COLO668 (cell line): ENCODE measurements around the gene NGB.
"Not testable (repeated sequence)": the region's sequence is repeated elsewhere in the genome, so short reads cannot be mapped to it uniquely, and the experiment has no call there.

Source experiments
- DNase-seq: peaks from one replicate; lab custom pipeline; 2025; ENCODE audit not compliant: unreplicated experiment; lab: John Stamatoyannopoulos, UW

NGB gene

DNA sequence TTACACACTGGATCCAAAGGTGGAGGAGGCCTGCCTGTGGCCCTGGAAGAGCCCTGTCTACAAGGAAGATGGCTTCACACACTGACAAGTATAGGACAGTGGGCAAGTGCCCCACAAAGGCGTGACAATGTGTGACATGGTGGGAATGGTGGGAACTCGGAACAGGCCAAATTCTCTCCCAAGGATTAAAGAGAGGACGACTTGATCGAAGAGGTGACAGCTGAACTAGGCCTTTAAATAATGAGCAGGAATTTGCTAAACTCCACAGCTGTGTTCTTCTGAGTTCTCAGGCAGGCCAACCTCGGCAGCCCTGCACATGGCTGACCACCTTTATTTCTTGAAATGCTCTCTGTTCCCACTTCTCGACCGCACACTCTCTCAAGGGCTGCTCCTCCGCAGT is 25.9 kb upstream of the NGB start:
- no peak for DNase-seq

DNA sequence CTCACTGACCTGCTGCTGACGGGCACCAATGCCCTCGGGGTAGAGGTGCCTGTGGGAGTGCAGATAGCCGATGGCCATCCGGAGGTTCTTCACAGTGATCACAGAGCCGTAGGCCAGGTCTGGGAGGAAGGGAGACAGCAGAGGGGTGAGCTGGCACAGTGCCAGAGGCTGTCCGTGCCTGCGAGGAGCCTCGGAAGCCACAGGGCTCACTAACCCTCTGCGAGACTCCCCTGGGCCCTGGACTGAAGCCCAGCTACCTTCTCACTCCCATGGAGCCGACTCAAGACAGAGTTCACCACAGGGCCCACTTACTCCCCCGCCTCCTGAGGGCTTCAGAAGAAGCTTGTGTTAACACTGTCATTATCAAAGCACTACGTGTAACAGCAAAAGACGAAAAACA is 25.1 kb upstream of the NGB start:
- DNase-seq, result no peak

DNA sequence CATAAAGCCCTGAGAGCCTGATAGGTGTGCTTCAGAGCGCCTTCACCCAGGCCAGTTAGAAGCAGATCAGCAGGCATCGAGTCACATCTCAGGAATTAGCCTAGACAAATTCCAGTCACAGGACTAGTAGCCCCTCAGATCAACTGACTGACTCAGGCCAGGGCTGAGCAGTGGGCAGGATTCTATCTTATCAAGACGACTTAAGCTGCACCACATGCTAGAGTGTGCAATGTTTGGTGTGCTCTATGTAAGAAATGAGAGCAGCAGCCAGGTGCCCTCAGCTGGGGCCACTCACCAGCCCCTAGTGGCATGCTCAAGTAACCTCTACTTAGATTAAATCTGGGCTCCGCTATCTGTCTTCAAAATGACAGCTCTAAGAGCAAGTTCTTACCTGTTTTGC is 19.7 kb upstream of the NGB start:
- DNase-seq, result no peak

DNA sequence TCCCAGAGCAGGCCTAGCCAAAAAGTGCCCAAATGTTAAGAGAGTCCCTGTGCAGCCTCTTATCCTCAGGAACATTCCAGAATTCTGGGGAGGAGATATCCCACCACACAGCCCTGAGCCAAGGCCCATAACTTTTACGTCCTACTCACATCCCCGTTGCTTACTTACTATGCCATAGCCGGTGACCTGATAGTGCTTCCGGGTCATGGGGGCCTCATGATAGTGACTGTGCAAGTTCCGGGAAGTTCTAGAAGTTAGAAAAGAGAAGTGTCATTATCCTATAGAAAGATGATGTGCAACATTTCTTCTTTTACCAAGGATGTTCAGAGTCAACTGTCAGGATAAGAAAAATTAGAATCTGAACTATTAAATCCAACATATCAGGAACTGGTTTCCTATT is 15.6 kb upstream of the NGB start:
- no peak for DNase-seq

DNA sequence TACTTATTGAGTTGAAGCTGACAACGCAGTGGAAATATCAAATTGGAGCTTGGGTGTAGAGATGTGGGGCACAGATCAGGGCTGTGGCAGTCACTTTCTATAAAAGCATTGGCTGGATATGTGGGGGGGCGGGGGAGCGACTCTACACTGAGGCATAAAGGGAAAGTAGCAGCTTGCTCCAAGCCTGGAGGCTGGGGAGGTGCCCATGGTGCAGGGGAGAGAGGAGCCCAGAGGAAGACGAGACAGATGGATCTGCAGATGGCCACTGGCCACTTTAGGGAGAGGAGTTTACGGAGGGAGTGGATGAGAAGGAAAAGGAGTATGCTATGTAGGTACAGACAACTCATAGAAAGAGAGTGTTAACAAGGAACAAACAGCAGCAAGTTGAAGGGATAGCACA is 13.5 kb upstream of the NGB start:
- no peak for DNase-seq

DNA sequence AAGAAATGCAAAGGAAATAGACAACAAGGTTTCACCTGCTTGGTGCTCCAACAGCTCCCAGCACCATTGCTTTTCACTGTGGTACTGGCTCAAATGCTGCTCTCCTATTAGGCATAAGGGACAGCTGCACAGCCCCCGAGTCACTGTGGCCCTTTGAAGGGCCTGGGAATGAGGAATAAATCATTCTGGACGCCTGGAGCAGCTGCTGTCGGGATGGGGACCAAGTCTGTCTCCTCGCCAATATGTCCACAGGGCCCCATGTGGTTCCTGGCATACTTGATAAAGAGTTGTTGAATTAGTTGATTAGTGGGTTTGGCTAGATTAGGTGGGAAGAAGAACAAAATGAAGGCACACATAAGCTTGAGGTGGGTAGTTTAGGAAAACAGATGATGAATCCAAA is 13.1 kb upstream of the NGB start:
- no peak for DNase-seq

DNA sequence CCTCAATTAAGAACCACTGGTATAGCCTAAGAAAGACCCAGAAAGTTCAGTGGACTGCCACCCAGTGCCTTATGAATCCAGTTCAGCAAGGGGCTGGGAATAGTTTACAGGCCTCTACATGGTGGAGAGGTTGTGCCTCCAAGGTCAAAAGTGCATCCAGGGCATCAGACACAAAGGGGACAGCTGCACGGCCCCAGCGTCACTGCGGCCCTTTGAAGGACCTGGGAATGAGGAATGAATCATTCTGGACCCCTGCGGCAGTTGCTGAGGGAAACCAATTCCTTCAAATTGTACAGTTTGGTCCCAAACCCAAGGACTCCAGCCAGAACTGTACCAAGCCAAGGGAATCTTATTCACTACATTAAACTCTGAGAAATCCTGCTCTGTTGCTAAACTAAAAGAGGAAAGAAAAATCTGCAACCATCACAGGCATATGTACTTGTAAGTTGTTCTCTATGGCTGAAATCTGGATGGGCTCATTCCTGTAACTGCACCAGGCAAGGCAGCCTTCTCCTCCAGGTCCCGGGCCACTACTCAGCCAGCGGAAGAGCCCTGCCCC is 10.9 kb upstream of the NGB start:
- DNase-seq, result no peak

DNA sequence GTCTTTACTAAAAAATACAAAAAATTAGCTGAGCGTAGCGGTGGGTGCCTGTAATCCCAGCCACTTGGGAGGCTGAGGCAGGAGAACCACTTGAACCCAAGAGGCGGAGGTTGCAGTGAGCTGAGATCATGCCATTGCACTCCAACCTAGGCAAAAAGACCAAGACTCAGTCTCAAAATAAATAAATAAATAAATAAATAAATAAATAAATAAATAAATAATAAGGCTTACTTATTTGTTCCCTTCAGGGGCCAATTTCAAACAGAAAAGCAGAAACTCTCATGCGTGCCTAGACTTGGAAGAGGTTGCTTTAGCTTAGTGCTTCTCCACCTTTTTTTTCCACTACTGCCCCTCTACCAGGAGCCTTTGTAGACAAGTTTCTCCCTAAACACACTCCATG is 9.9 kb upstream of the NGB start:
- DNase-seq, result not testable (repeated sequence)

DNA sequence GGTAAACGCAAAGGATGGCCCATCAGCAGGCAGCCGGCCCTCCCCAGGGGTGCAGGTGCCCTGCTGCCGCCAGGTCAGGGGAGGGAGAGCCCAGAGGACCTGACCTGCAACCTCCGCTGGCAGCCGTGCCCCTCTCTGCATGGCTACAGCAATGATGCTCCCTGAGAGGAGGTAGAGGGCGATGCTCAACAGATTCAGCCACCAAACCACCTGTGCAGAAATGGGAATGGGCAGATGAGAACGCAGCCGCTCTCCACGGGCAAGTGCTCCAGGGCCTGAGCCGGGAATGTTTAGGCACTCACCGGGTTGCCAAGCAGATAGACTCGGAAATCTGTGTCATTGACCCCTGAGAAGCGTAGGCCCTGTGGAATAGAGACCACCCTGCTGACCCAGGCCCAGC is 8.7 kb upstream of the NGB start:
- DNase-seq, result no peak

DNA sequence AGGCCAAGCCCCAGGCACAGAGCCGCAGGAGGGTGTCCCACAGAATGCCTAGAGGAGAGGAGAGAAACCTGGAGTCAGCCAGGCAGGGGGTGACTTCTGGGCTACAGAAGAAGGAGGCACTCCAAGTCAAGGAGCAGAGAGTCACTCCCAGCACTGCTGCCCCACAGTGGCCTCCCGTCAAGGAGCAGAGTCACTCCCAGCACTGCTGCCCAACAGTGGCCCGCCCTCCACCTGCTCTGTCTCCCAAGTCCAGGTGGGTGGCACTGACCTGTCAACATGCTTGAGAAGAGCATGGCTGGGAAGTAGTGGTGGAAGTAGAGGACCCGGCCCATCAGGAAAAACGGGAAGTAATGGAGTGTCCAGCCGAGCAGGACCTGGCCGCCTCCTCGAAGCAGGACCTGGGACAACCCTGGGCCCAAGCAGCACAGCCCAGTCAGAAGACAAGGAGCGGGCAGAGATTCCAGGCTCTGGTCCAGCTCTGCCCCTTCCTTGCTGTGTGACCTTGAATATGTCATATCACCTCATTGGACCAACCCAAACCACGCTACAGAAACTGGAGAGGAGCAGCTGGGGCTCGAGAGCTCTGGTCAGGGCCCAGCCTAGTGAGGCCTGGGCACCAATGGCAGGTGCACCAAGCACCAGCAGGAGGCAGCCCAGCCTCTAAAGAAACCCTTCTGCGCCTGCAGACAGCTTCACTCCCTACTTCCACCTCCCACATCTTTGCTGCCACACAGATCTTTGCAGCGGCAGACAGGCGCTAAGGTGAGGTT is 7.6 kb upstream of the NGB start:
- DNase-seq, result no peak

DNA sequence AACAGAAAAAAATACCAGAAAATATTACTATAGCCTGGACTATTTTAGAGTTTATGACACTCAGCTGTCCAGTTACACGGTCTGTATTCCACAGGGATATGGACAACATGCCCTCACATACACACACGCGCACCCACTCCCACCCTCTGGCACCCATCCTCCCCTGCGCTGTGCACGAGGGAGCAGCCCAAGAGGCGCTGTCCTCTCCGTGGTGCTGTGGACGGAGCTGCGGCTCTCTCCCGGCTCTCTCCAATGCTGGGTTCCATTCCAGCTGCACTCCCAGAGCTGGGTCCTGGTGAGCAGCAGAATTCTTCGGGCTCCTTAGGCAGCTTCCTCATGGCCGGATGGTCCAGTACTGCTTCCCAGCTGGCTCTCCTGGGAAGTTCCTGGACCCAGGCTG is 6.0 kb upstream of the NGB start:
- no peak for DNase-seq

DNA sequence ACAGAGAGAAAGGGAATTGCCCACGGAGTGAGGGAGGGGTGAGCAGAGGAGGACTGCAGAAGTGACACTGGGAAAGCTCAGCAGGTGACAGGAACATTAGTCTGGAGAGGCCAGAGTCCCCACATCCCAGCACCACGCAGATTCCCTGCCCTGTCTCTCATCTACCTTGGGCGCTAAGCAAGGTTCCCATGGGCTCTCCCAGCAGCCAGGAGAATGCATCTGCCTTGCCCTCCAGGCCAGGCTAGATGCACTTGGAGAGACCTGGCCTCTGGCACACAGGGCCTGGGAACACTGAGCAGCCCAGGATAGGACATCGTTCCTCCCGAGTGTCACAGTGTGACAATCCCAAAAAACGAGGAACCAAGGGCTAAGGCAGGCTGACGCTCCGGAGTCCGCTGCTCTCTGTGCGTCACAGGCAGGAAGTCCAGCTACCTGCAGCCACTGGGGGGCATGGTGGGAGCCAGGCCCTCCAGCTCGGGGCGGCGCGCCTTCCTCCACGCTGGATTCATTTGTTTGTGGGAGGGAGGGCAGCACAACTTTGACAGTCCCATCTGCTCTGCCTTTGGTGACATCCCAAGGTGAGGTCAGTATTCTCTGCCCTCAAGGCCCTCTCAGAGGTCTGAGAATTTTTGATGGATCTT is 5.4 kb upstream of the NGB start:
- DNase-seq, result no peak

DNA sequence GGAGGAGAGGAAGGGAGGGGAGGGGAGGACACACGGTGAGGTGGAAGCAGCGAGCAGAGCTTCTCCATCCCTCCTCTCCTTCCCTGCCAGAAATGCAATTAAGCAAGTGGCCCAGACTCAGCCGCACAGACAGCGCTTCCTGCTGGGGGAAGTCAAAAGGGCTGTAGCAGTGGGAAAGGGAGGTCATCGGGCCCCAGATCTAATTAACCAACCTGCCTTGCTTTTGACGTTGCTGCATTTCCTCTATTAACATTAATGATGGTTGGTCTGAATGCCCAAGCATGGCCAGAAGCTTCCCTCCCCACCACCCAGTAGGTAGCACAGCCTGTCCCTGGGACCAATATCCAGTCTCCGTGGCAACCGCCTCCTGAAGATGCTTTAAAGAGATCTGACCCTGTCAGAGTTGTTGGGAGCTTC is 4.6 kb upstream of the NGB start:
- DNase-seq, result no peak

DNA sequence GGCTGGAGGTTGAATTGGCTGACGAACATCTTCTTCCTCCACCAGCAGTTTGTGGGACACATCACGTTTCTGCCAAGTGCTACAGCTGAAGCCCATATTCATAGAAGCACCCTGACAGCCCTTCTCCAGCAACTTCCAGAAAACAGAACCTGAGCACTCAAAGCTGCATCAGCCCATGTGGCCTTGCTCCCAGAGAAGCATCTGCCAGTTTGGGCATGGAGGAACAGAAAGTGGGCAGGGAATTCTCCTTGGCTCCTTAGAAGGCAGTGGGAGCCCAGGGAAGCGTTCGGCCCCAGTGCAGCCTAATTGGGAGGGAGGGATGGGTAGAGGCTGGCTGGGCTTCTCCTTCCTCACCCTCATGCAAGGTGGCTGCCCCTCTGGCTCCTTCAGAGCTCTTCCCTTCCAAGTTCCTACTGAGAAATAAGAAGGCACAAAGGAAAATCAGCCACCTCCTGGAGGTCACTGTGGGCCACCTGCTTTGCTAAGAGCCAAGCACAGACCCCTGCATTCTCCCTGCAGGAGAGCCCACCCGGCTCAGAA is 4.1 kb upstream of the NGB start:
- no peak for DNase-seq

DNA sequence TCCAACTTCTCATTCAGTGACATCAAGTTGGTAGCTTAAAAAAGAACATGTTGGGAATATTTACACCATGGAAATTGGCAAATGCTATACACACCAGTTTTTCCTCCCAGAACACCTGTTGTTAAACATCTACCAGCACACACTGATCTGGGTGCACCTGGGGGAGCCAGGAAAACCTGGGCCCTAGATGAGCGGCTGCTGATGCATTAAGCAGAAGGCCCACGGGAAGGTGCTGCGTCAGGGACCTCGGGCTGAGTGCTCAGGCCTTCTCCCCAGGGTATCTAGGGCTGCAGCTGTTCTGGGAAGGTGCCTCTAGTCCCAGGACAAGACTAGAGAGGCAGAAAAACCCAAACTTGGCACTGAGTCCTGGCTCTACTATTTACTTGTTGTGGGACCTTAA is 2.8 kb upstream of the NGB start:
- no peak for DNase-seq

DNA sequence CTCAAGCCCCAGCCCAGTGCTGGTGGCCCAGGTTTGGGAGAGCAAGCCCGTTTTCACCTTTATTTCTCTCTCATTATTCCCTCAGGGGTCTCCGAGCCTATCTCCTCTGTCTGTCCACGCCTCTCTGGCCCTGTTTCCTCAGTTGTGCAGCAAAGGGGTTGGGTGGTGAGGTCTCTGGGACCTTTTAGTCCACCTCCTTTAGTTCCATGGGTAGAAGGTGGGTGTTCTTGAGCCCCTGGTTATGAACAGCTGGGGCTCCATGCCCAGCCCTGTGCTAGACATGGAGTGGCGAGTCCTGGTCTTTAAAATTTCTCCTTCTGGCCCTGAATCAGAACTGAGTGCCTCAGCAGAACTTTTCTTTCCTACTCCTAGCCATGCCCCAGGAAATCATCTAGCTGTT is 1.3 kb upstream of the NGB start:
- no peak for DNase-seq

DNA sequence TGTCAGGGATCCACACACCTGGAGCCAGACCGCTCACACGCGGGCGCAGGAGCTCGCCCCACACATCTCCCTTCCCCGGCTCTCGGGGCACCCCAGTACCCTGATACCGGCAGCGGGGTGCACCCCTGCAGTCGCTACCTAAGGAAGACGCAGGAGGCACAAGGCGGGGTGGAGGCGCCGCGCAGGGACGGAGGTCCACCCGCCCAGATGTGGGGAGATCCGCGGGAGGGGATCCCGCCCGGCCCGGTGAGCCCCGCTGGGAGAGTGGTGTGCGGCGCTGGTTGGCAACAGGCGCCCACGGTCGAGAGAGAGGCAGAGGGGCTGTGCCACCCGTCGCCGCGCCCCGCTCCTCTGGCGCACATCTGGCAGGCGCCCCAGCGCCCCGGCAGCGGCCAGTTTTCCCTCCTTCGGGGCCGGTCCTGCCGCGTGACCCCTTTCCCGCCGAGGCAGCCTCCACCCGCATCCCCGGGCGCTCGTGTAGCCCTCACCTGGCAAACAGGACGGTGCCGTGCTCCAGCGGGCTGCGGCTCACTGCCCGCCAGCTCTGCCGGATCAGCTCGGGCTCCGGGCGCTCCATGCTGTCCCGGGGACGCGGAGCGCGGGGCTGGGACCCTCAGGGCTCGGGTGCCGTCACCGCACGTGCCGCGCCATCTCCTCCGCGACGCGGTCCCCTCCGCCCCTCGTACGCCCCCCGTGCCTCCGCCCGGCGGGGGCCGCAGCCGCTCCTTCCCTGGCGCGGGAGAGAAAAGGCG is 469 bp downstream of the NGB start:
- DNase-seq, result peak; percentile 52

DNA sequence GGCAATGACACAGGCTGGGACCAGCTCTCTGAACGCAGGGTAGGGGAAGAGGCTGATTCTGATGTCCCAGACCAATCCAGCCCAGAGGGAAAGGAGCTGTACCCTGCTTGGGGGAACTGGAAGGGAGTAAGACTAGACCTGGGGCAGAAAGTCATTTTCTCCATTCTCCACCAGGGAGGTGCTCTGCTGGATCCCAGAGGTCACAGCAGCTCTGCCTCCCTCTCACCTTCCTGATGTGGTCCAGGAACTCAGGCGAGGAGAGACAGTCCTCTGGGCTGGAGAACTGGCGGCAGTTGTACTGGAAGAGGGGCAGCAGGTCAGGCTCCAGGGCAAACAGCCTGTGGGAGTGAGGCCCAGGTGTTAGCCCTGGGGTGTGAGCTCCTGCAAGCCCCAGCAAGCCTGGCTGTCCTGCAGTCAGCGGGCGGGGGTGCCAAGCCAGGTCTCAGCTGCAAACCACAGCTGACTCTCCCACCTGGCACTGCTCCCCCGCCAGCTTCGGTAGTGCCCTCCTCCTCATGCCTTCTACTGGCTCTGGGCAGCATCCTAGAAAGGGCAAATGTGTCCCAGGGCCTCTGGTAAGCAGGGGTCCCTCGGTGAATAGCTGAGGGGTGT is 1.9 kb downstream of the NGB start:
- DNase-seq, result peak; percentile 85

DNA sequence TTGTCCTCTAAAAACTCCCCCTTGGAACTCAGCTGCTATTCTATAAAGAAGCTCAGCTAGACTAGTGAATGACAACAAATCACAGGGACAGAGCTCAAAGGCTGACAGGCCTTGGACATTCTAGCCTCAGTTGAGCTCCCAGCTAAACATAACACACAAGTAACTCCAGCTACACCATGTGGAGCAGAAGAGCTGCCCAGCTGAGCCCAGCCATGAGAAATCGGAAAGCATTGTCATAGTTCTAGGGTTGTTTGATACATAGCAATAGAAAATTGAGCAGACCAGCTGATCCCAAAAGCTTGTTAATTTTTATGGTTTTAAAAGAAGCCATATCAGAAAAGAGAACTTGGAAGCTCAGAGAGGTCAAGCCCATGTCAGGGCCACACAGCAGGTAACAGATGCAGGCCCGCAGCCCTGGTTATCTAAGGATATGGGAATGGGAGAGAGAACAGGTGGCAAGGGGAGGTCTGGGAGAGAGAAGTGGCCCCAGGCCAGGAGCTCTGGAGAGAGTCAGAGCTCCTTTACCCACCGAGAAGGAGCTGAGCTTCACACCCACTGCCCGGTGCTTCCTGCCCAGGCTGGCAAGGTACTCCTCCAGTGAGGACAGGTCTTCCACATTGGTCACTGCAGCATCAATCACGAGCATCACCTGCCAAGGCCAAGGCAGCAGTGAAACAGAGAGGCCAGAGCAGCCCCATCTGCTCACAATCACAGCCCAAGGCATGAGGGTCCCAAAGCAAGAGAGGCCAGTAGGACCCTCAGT is 2.9 kb downstream of the NGB start:
- no peak for DNase-seq

DNA sequence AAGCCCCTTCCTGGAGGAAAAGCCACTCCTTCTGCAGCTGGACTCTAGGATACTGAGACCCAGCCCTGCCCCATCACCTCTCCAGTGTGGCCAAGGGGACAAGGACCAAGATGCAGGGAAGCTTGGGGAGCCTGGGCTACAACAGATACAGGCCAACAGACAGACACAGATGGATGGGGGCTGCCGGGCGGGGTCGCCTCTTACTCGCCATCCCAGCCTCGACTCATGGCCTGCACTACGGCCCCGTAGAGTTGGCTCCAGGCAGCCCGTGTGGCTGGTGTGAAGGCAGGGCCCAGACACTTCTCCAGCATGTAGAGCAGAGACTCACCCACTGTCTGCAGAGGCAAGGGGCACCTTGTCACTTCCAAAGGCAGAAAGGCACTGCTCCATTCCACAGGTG is 4.7 kb downstream of the NGB start:
- no peak for DNase-seq
